ENCODE results near the gene ANO2. TPM values are rescaled to one million over a fixed set of nuclear protein-coding genes. Genes with fewer than 3 reads are reported as not detected.

Gene ANO2
- total RNA-seq, 1 donor from 2014 or later, result 1.9 TPM

- Mint-ChIP-seq H3K4me1 (no peaks in the 10 kb centered on the region), H3K9me3 (no peaks in the 10 kb centered on the region), H3K27ac (ENCODE audit: unreplicated experiment) (no peak overlapping the region), H3K4me3 (no peak overlapping the region), H3K27me3 (ENCODE audit: low read depth) (peaks cover 4% of the 10 kb centered on the region), H3K36me3 (ENCODE audit: low read depth) (no peaks in the 10 kb centered on the region)
- TF ChIP-seq CTCF (conservative IDR thresholded peaks at IDR 0.05), result no peak
- DNase-seq (ENCODE audit: low read depth, low spot score), result no peak
Measured at GRCh38 chr12:5575232-5575631, 369.8 kb downstream of the ANO2 start.

- no peak overlapping the region for H3K27ac Mint-ChIP-seq (ENCODE audit: unreplicated experiment)
- H3K27me3 Mint-ChIP-seq (ENCODE audit: low read depth), result peaks cover 6% of the 10 kb centered on the region
- no peak for TF ChIP-seq CTCF (conservative IDR thresholded peaks at IDR 0.05)
- no peaks in the 10 kb centered on the region for H3K9me3 Mint-ChIP-seq
- no peaks in the 10 kb centered on the region for H3K4me1 Mint-ChIP-seq
- H3K36me3 Mint-ChIP-seq (ENCODE audit: low read depth), result no peaks in the 10 kb centered on the region
- H3K4me3 Mint-ChIP-seq, result no peak overlapping the region
- DNase-seq (ENCODE audit: low read depth, low spot score), result no peak
Measured at GRCh38 chr12:5573390-5573789, 371.7 kb downstream of the ANO2 start.

GRCh38 chr12:5571115-5571514 is 373.9 kb downstream of the ANO2 start:
- H3K27me3 Mint-ChIP-seq (ENCODE audit: low read depth), result peaks cover 12% of the 10 kb centered on the region
- H3K4me3 Mint-ChIP-seq, result no peak overlapping the region
- no peak for DNase-seq (ENCODE audit: low read depth, low spot score)
- H3K9me3 Mint-ChIP-seq, result no peaks in the 10 kb centered on the region
- no peaks in the 10 kb centered on the region for H3K36me3 Mint-ChIP-seq (ENCODE audit: low read depth)
- no peak for TF ChIP-seq CTCF (conservative IDR thresholded peaks at IDR 0.05)
- H3K4me1 Mint-ChIP-seq, result peaks cover 8% of the 10 kb centered on the region
- no peak overlapping the region for H3K27ac Mint-ChIP-seq (ENCODE audit: unreplicated experiment)

- Mint-ChIP-seq H3K27me3 (ENCODE audit: low read depth) (peaks cover 12% of the 10 kb centered on the region), H3K36me3 (ENCODE audit: low read depth) (no peaks in the 10 kb centered on the region), H3K4me1 (peaks cover 8% of the 10 kb centered on the region), H3K4me3 (no peak overlapping the region), H3K27ac (ENCODE audit: unreplicated experiment) (no peak overlapping the region), H3K9me3 (no peaks in the 10 kb centered on the region)
- TF ChIP-seq CTCF (conservative IDR thresholded peaks at IDR 0.05), result no peak
- DNase-seq (ENCODE audit: low read depth, low spot score), result no peak
Measured at GRCh38 chr12:5570416-5570815, 374.6 kb downstream of the ANO2 start.

GRCh38 chr12:5568325-5568981 is 376.6 kb downstream of the ANO2 start:
- Mint-ChIP-seq H3K36me3 (ENCODE audit: low read depth) (no peaks in the 10 kb centered on the region), H3K4me1 (peaks cover 8% of the 10 kb centered on the region), H3K27me3 (ENCODE audit: low read depth) (peaks cover 8% of the 10 kb centered on the region), H3K9me3 (no peaks in the 10 kb centered on the region), H3K27ac (ENCODE audit: unreplicated experiment) (no peak overlapping the region), H3K4me3 (no peak overlapping the region)
- TF ChIP-seq CTCF (conservative IDR thresholded peaks at IDR 0.05), result no peak
- DNase-seq (ENCODE audit: low read depth, low spot score), result no peak

Data from neural crest cell (in vitro differentiated cells).